SK-N-SH (cell line): ENCODE data around the gene RYR3. TPM values are rescaled to one million over a fixed set of nuclear protein-coding genes. Genes with fewer than 3 reads are reported as not detected.

ENCODE experiments used
- CTCF ChIA-PET: fragments of 300-600, 350-600 bp; formaldehyde crosslinking; extraction: SDS; loops from one replicate; lab custom pipeline; 2021; lab: Yijun Ruan, JAX
- POLR2A ChIA-PET: fragments of 350-600 bp; sonication (Branson Sonifier 250); formaldehyde crosslinking; extraction: SDS; loops from one replicate; lab custom pipeline; 2020; ENCODE audit warnings: antibody characterized with exemption, inconsistent platforms; lab: Yijun Ruan, JAX
- DNase-seq: peaks from one replicate; pipeline ENCODE4 v3.0.0; 2012
- H2AFZ ChIP-seq: fragments of 200-600 bp; sonication (generic); 2 replicates; pipeline ENCODE4 v1.8.1; 2016; ENCODE audit warnings: antibody characterized with exemption, mild to moderate bottlenecking, low read depth
- H3F3A ChIP-seq: fragments of 200-600 bp; sonication (generic); replicated peaks from 2 replicates; pipeline ENCODE3; 2016; ENCODE audit warnings: antibody characterized with exemption, mild to moderate bottlenecking; ENCODE audit not compliant: insufficient read depth
- H3K27ac ChIP-seq, 2 experiments: fragments of 200-500 bp in 1 of 2; fragments of 200-600 bp in 1 of 2; sonication (Bioruptor generic) in 1 of 2; sonication (generic), shearing (Covaris generic) in 1 of 2; 2 replicates each; pipeline versions ENCODE4 v1.5.1 to v1.6.1; 2014 to 2016; ENCODE audit warnings: low read depth in 2 of 2, inconsistent platforms in 1 of 2, low read length in 1 of 2, mild to moderate bottlenecking in 1 of 2, mixed read lengths in 1 of 2
- H3K27me3 ChIP-seq: fragments of 200-600 bp; sonication (generic), shearing (Covaris generic); 2 replicates; pipeline ENCODE4 v1.6.1; 2016; ENCODE audit warnings: mixed run types; ENCODE audit not compliant: insufficient read depth
- H3K36me3 ChIP-seq, 2 experiments: fragments of 200-500 bp in 1 of 2; fragments of 200-600 bp in 1 of 2; sonication (Bioruptor generic) in 1 of 2; sonication (generic) in 1 of 2; replicated peaks in 1 of 2; 2 replicates each; pipeline versions ENCODE3 to v1.5.1; 2014 to 2016; ENCODE audit warnings: low read length in 1 of 2, mild to moderate bottlenecking in 1 of 2; ENCODE audit not compliant: insufficient read depth in 2 of 2, control insufficient read depth in 1 of 2
- H3K4me1 ChIP-seq, 2 experiments: fragments of 200-500 bp in 1 of 2; fragments of 200-600 bp in 1 of 2; sonication (Bioruptor generic) in 1 of 2; sonication (generic), shearing (Covaris generic) in 1 of 2; 2 replicates each; pipeline versions ENCODE4 v1.5.1 to v1.6.1; 2014 to 2016; ENCODE audit warnings: low read depth in 1 of 2, low read length in 1 of 2, mixed run types in 1 of 2; ENCODE audit not compliant: insufficient read depth in 2 of 2, control insufficient read depth in 1 of 2
- H3K4me2 ChIP-seq: fragments of 200-600 bp; sonication (generic), shearing (Covaris generic); 2 replicates; pipeline ENCODE4 v1.6.1; 2017; ENCODE audit warnings: mixed run types
- H3K4me3 ChIP-seq, 2 experiments: fragments of 200-500 bp in 1 of 2; fragments of 200-600 bp in 1 of 2; sonication (Bioruptor generic) in 1 of 2; sonication (generic), shearing (Covaris generic) in 1 of 2; 2 replicates each; pipeline versions ENCODE4 v1.5.1 to v1.8.1; 2014 to 2016; ENCODE audit warnings: low read depth in 2 of 2, inconsistent platforms in 1 of 2, low read length in 1 of 2, mild to moderate bottlenecking in 1 of 2, mixed read lengths in 1 of 2, moderate library complexity in 1 of 2
- H3K79me2 ChIP-seq: fragments of 200-600 bp; sonication (generic); 2 replicates; pipeline ENCODE4 v1.8.1; 2017; ENCODE audit warnings: mild to moderate bottlenecking; ENCODE audit not compliant: insufficient read depth
- H3K9ac ChIP-seq: fragments of 200-600 bp; sonication (generic); 2 replicates; pipeline ENCODE4 v1.6.1; 2017; ENCODE audit warnings: mixed run types
- H3K9me2 ChIP-seq: fragments of 200-600 bp; sonication (generic); 2 replicates; pipeline ENCODE4 v1.6.1; 2017; ENCODE audit warnings: mixed run types
- H3K9me3 ChIP-seq: fragments of 200-600 bp; sonication (generic); 2 replicates; pipeline ENCODE4 v1.6.1; 2017; ENCODE audit warnings: mixed run types, mild to moderate bottlenecking, moderate library complexity
- H4K20me1 ChIP-seq: fragments of 200-600 bp; sonication (generic); 2 replicates; pipeline ENCODE4 v1.6.1; 2017; ENCODE audit warnings: mild to moderate bottlenecking, mixed run types; ENCODE audit not compliant: insufficient read depth
- CHD2 ChIP-seq: fragments of 150-350 bp; IDR thresholded peaks from 2 replicates; pipeline ENCODE4 v1.6.1; 2018; ENCODE audit warnings: low read length; ENCODE audit not compliant: partially characterized antibody
- ELF1 ChIP-seq: IDR thresholded peaks from 2 replicates; pipeline ENCODE4 v1.4.0; 2012
- EP300 ChIP-seq, 2 experiments: IDR thresholded peaks; 2 replicates each; pipeline versions ENCODE4 v1.4.0 to v1.6.1; 2012; ENCODE audit warnings: borderline replicate concordance in 1 of 2, low read depth in 1 of 2, low read length in 1 of 2
- EZH2phosphoT487 ChIP-seq: fragments of 200-600 bp; sonication (generic); IDR thresholded peaks from 2 replicates; pipeline ENCODE4 v1.6.1; 2017; ENCODE audit warnings: low read depth, mixed run types, mild to moderate bottlenecking, antibody characterized with exemption, moderate library complexity, borderline replicate concordance
- FOXJ3 ChIP-seq: sonication (generic); formaldehyde crosslinking; IDR thresholded peaks from 2 replicates; pipeline ENCODE4 v1.5.1; 2020; ENCODE audit warnings: mild to moderate bottlenecking, missing genetic modification reagents
- GABPA ChIP-seq: IDR thresholded peaks from 2 replicates; pipeline ENCODE4 v1.4.0; 2012; ENCODE audit warnings: low read depth, mild to moderate bottlenecking
- IRF3 ChIP-seq: fragments of 150-350 bp; IDR thresholded peaks from 2 replicates; pipeline ENCODE4 v1.6.1; 2016; ENCODE audit warnings: mild to moderate bottlenecking, low read depth, low read length
- JUND ChIP-seq: IDR thresholded peaks from 2 replicates; pipeline ENCODE4 v1.4.0; 2012
- MAX ChIP-seq: IDR thresholded peaks from 2 replicates; pipeline ENCODE4 v1.4.0; 2012; ENCODE audit warnings: low read depth
- MEF2A ChIP-seq: IDR thresholded peaks from 2 replicates; pipeline ENCODE4 v1.4.0; 2012; ENCODE audit warnings: low read depth, borderline replicate concordance
- MXI1 ChIP-seq: IDR thresholded peaks from 2 replicates; pipeline ENCODE4 v1.6.1; 2012; ENCODE audit warnings: mild to moderate bottlenecking, low read depth, low read length, improper control_type of control experiment
- NFIC ChIP-seq: IDR thresholded peaks from 2 replicates; pipeline ENCODE4 v1.4.0; 2012; ENCODE audit warnings: borderline replicate concordance
- NRF1 ChIP-seq: IDR thresholded peaks from 2 replicates; pipeline ENCODE4 v1.6.1; 2012; ENCODE audit warnings: low read depth, mild to moderate bottlenecking, low read length
- RAD21 ChIP-seq: IDR thresholded peaks from 2 replicates; pipeline ENCODE4 v1.6.1; 2012; ENCODE audit warnings: mild to moderate bottlenecking, low read length
- RCOR1 ChIP-seq: fragments of 150-350 bp; IDR thresholded peaks from 2 replicates; pipeline ENCODE4 v1.6.1; 2017; ENCODE audit warnings: antibody characterized with exemption, low read length
- RFX5 ChIP-seq: IDR thresholded peaks from 2 replicates; pipeline ENCODE4 v1.6.1; 2012; ENCODE audit warnings: mild to moderate bottlenecking, improper control_type of control experiment, low read length
- SMC3 ChIP-seq: IDR thresholded peaks from 2 replicates; pipeline ENCODE4 v1.6.1; 2012; ENCODE audit warnings: low read depth, low read length, improper control_type of control experiment
- TAF1 ChIP-seq: IDR thresholded peaks from 2 replicates; pipeline ENCODE4 v1.6.1; 2012; ENCODE audit warnings: low read depth, mild to moderate bottlenecking, low read length, moderate library complexity, borderline replicate concordance
- TCF12 ChIP-seq: IDR thresholded peaks from 2 replicates; pipeline ENCODE4 v1.4.0; 2012
- TEAD4 ChIP-seq: IDR thresholded peaks from 2 replicates; pipeline ENCODE4 v1.4.0; 2012; ENCODE audit warnings: mild to moderate bottlenecking, borderline replicate concordance; ENCODE audit not compliant: insufficient read depth
- USF2 ChIP-seq: fragments of 150-350 bp; IDR thresholded peaks from 2 replicates; pipeline ENCODE4 v1.6.1; 2017; ENCODE audit warnings: antibody characterized with exemption, low read length, low read depth, borderline replicate concordance
- YY1 ChIP-seq: IDR thresholded peaks from 2 replicates; pipeline ENCODE4 v1.4.0; 2012; ENCODE audit warnings: low read depth, mild to moderate bottlenecking
- WGBS: methylation state at CpG from one replicate; pipeline ENCODE4 v1.1.6; 2017; ENCODE audit warnings: low lambda C conversion rate; 5-methylcytosine and 5-hydroxymethylcytosine counted together
- polyA plus RNA-seq, 3 experiments: library from polyadenylated mRNA; depleted of rRNA; stranded (reverse); fragments of >200 nt; gene quantifications; 2 replicates each; pipeline ENCODE4 v1.2.3, GENCODE V29; 2012
- TF ChIP-seq, protein P1 (sequence below): IDR thresholded peaks from 2 replicates; pipeline ENCODE4 v1.4.0; 2012; ENCODE audit warnings: low read depth, borderline replicate concordance
- TF ChIP-seq, protein P2 (sequence below): IDR thresholded peaks from 2 replicates; pipeline ENCODE4; 2012
- TF ChIP-seq, protein P3 (sequence below): fragments of 200-600 bp; sonication (generic); IDR thresholded peaks from 2 replicates; pipeline ENCODE4 v1.6.1; 2017; ENCODE audit warnings: antibody characterized with exemption, mild to moderate bottlenecking, moderate library complexity
- TF ChIP-seq, protein P4 (sequence below): IDR thresholded peaks from 2 replicates; pipeline ENCODE4 v1.4.0; 2012; ENCODE audit warnings: low read depth, borderline replicate concordance

The RYR3 gene
- polyA plus RNA-seq, 1 of the 3 experiments (the other 2 are of a cell fraction), result 0.02 TPM

DNA sequence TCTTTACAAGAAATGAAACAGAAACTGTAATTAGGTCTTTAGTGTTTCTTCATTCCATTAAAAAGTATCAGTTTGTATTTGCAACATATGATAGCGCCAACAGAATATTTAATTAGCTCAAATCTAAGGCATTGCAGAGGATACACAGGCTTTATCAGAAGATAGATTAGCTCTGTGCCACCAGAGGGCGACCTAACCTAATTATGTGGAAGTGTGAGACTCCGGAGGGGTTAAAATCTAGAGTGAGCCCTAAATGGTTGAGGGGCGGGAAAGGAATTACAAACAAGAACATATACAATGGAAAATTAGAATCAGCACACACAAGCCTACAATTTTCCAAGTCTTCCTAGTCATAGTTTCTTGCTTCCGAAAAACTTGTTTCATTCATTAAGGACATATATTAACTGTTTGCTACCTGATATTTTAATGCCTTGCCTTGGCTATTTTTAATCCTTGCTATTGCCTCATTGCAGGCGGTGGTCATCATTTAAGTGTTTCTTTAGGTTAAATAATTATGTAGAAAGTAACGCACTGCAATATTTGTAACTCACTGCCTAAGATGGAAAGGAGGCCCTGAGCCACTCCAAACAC lies 18.0 kb upstream of the RYR3 start:
- CTCF ChIA-PET, result interaction anchor here (0.6 to 10.0 kb wide), 55 partner anchors 8 to 671 kb away, joined by 3 to 182 read pairs (median 5); partner anchors contain the start of gene RYR3
- H3K36me3 ChIP-seq, result no peaks in the 10 kb centered on the region

More for the DNA sequence above, 18.0 kb upstream of the RYR3 start:
- no peaks in the 10 kb centered on the region for H3F3A ChIP-seq
- H4K20me1 ChIP-seq, result no peaks in the 10 kb centered on the region
- no peaks in the 10 kb centered on the region for H3K9me2 ChIP-seq
- DNase-seq, result peak; percentile 67
- H3K27me3 ChIP-seq, result no peaks in the 10 kb centered on the region
- H3K9ac ChIP-seq, result no peak overlapping the region
- no peak overlapping the region for H2AFZ ChIP-seq
- no peaks in the 10 kb centered on the region for H3K9me3 ChIP-seq
- no peaks in the 10 kb centered on the region for H3K4me1 ChIP-seq
- H3K4me2 ChIP-seq, result no peak overlapping the region
- no peak overlapping the region for H3K27ac ChIP-seq
- TF ChIP-seq RAD21, result peak; percentile 87
- no peak for TF ChIP-seq FOXJ3 (CRISPR knock-in tag)
- TF ChIP-seq TCF12, result no peak
- no peak for TF ChIP-seq IRF3
- no peak for TF ChIP-seq TAF1
- TF ChIP-seq TEAD4, result no peak
- TF ChIP-seq MAX, result no peak
- TF ChIP-seq RCOR1, result no peak
- TF ChIP-seq ELF1, result no peak
- TF ChIP-seq EP300 (IDR thresholded peaks at IDR 0.05; ENCODE audit: borderline replicate concordance in 1 of 2, low read depth in 1 of 2, low read length in 1 of 2), result no peak
- TF ChIP-seq SMC3, result peak; percentile 89
- no peak for TF ChIP-seq CHD2
- TF ChIP-seq, protein P1, sequence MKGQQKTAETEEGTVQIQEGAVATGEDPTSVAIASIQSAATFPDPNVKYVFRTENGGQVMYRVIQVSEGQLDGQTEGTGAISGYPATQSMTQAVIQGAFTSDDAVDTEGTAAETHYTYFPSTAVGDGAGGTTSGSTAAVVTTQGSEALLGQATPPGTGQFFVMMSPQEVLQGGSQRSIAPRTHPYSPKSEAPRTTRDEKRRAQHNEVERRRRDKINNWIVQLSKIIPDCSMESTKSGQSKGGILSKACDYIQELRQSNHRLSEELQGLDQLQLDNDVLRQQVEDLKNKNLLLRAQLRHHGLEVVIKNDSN, result no peak
- no peak for TF ChIP-seq NRF1
- no peak for TF ChIP-seq YY1
- TF ChIP-seq EZH2phosphoT487, result no peak
- TF ChIP-seq JUND, result no peak
- no peak for TF ChIP-seq USF2
- TF ChIP-seq MEF2A, result no peak
- TF ChIP-seq MXI1, result no peak
- TF ChIP-seq, protein P2, sequence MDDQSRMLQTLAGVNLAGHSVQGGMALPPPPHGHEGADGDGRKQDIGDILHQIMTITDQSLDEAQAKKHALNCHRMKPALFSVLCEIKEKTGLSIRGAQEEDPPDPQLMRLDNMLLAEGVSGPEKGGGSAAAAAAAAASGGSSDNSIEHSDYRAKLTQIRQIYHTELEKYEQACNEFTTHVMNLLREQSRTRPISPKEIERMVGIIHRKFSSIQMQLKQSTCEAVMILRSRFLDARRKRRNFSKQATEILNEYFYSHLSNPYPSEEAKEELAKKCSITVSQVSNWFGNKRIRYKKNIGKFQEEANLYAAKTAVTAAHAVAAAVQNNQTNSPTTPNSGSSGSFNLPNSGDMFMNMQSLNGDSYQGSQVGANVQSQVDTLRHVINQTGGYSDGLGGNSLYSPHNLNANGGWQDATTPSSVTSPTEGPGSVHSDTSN, result no peak
- no peak for TF ChIP-seq NFIC
- no peak for TF ChIP-seq RFX5
- TF ChIP-seq GABPA, result no peak
- TF ChIP-seq, protein P3, sequence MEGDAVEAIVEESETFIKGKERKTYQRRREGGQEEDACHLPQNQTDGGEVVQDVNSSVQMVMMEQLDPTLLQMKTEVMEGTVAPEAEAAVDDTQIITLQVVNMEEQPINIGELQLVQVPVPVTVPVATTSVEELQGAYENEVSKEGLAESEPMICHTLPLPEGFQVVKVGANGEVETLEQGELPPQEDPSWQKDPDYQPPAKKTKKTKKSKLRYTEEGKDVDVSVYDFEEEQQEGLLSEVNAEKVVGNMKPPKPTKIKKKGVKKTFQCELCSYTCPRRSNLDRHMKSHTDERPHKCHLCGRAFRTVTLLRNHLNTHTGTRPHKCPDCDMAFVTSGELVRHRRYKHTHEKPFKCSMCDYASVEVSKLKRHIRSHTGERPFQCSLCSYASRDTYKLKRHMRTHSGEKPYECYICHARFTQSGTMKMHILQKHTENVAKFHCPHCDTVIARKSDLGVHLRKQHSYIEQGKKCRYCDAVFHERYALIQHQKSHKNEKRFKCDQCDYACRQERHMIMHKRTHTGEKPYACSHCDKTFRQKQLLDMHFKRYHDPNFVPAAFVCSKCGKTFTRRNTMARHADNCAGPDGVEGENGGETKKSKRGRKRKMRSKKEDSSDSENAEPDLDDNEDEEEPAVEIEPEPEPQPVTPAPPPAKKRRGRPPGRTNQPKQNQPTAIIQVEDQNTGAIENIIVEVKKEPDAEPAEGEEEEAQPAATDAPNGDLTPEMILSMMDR, result peak; percentile 90
- TF ChIP-seq, protein P4, sequence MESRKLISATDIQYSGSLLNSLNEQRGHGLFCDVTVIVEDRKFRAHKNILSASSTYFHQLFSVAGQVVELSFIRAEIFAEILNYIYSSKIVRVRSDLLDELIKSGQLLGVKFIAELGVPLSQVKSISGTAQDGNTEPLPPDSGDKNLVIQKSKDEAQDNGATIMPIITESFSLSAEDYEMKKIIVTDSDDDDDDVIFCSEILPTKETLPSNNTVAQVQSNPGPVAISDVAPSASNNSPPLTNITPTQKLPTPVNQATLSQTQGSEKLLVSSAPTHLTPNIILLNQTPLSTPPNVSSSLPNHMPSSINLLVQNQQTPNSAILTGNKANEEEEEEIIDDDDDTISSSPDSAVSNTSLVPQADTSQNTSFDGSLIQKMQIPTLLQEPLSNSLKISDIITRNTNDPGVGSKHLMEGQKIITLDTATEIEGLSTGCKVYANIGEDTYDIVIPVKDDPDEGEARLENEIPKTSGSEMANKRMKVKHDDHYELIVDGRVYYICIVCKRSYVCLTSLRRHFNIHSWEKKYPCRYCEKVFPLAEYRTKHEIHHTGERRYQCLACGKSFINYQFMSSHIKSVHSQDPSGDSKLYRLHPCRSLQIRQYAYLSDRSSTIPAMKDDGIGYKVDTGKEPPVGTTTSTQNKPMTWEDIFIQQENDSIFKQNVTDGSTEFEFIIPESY, result no peak
- H3K79me2 ChIP-seq, result no peaks in the 10 kb centered on the region
- 32% methylated on average over 7 of the region's 7 CpGs for WGBS
- no peak overlapping the region; a peak in 1 of 4 replicates for H3K4me3 ChIP-seq
- POLR2A ChIA-PET, result no interaction called here
